CD4-positive, alpha-beta memory T cell (primary cell): Measurements from ENCODE around the gene ZDHHC1. TPM values are rescaled to one million over a fixed set of nuclear protein-coding genes. Genes with fewer than 3 reads are reported as not detected.

Experiments used
- CTCF ChIA-PET: fragments of 350-600 bp; sonication (Branson Sonifier 250); formaldehyde crosslinking; loops from one replicate; lab custom pipeline; 2021; ENCODE audit warnings: inconsistent platforms; ENCODE audit not compliant: partially characterized antibody; lab: Charles Lee
- POLR2A ChIA-PET: fragments of 350-600 bp; sonication (Branson Sonifier 250); formaldehyde crosslinking; loops from one replicate; lab custom pipeline; 2021; ENCODE audit not compliant: partially characterized antibody; lab: Charles Lee
- DNase-seq, 5 donors: peaks; one replicate each; pipeline versions ENCODE4 v3.0.0 to v3.0.0-alpha.2; 2020 to 2022; ENCODE audit warnings: mixed read lengths in 1 of 5
- H3K27ac ChIP-seq: one replicate; pipeline ENCODE4 v1.7.0; 2013; ENCODE audit warnings: low read depth, low read length
- H3K27me3 ChIP-seq: 2 replicates; pipeline ENCODE4 v1.7.0; 2013; ENCODE audit warnings: mild to moderate bottlenecking, low read length, moderate library complexity; ENCODE audit not compliant: insufficient read depth
- H3K36me3 ChIP-seq: 2 replicates; pipeline ENCODE4 v1.7.0; 2013; ENCODE audit warnings: mild to moderate bottlenecking, low read length, moderate library complexity; ENCODE audit not compliant: insufficient read depth
- H3K4me1 ChIP-seq: 2 replicates; pipeline ENCODE4 v1.7.0; 2013; ENCODE audit warnings: mild to moderate bottlenecking, low read length, moderate library complexity; ENCODE audit not compliant: insufficient read depth
- H3K4me3 ChIP-seq, 2 donors: one replicate each; pipeline ENCODE4 v1.7.0; 2013; ENCODE audit warnings: low read length in 2 of 2, mild to moderate bottlenecking in 1 of 2
- H3K9me3 ChIP-seq, 2 donors: one replicate each; pipeline ENCODE4 v1.7.0; 2013; ENCODE audit warnings: low read length in 2 of 2, control low read depth in 1 of 2; ENCODE audit not compliant: control insufficient read depth in 1 of 2
- H3K27ac Mint-ChIP-seq, 7 donors: one replicate each; pipeline ENCODE4 v1.8.0; 2020 to 2021; ENCODE audit warnings: mixed read lengths in 7 of 7, mild to moderate bottlenecking in 6 of 7, inconsistent platforms in 3 of 7, moderate library complexity in 3 of 7
- H3K27me3 Mint-ChIP-seq, 2 donors: one replicate each; pipeline ENCODE4 v1.8.0; 2020 to 2021; ENCODE audit warnings: mixed read lengths in 2 of 2
- H3K36me3 Mint-ChIP-seq, 2 donors: one replicate each; pipeline ENCODE4 v1.8.0; 2020 to 2021; ENCODE audit warnings: mixed read lengths in 2 of 2, inconsistent platforms in 1 of 2, mild to moderate bottlenecking in 1 of 2
- H3K4me1 Mint-ChIP-seq, 4 donors: one replicate each; pipeline ENCODE4 v1.8.0; 2020 to 2021; ENCODE audit warnings: mixed read lengths in 4 of 4, mild to moderate bottlenecking in 1 of 4
- H3K4me3 Mint-ChIP-seq, 8 donors: one replicate each; pipeline ENCODE4 v1.8.0; 2020 to 2021; ENCODE audit warnings: mixed read lengths in 8 of 8, mild to moderate bottlenecking in 7 of 8, moderate library complexity in 6 of 8, inconsistent platforms in 3 of 8
- H3K9me3 Mint-ChIP-seq, 8 donors: one replicate each; pipeline ENCODE4 v1.8.0; 2020 to 2021; ENCODE audit warnings: mixed read lengths in 8 of 8, mild to moderate bottlenecking in 5 of 8, inconsistent platforms in 3 of 8, moderate library complexity in 1 of 8
- intact Hi-C: fragments of 100-400 bp; cut with micrococcal nuclease; formaldehyde crosslinking; loops from one replicate; pipeline ENCODE4 v1.15.1; 2023
- polyA plus RNA-seq, 2 donors: library from polyadenylated mRNA; unstranded; fragments of 300-500 nt; fragmentation: Illumina TruSeq; gene quantifications; one replicate each; pipeline ENCODE4 v1.2.3, GENCODE V29; 2021
- total RNA-seq, 2 experiments: library from RNA; stranded (reverse); gene quantifications; one replicate each; pipeline ENCODE4 v1.2.3, GENCODE V29; 2021

ZDHHC1 gene
- total and polyA plus RNA-seq, 4 experiments from 2014 or later, result not detected

GRCh38 chr16:67430977-67431774 lies 14.9 kb upstream of the ZDHHC1 start, which contains the start of gene HSD11B2:
TSS of gene HSD11B2 (plus strand) at chr16:67431121. CDS start at chr16:67431249, 128 bp downstream.
- Histone ChIP-seq H3K36me3 (no peaks in the 10 kb centered on the region), H3K4me1 (peaks cover 4% of the 10 kb centered on the region), H3K27ac (no peak within 1 kb of the TSS), H3K27me3 (peaks cover 20% of the 10 kb centered on the region), H3K4me3 (peak within 1 kb of the TSS in 1 of 2 donors; percentile 38), H3K9me3 (no peaks in the 10 kb centered on the region)
- ChIA-PET POLR2A (no interaction called here), CTCF (interaction anchor here (1.5 kb wide), 1 partner anchor 9 kb away, joined by 3 read pairs; no protein-coding TSS in a partner anchor)
- H3K27ac Mint-ChIP-seq, result no peak within 1 kb of the TSS
- peaks cover 0 to 2% (median 0%) of the 10 kb centered on the region in 8 donors for H3K9me3 Mint-ChIP-seq
- no peaks in the 10 kb centered on the region for H3K36me3 Mint-ChIP-seq
- intact Hi-C loops, result no loop called here
- peaks cover 0 to 10% (median 7%) of the 10 kb centered on the region in 4 donors for H3K4me1 Mint-ChIP-seq
- peak in 1 of 5 donors; percentile 26 for DNase-seq
- peak within 1 kb of the TSS; percentile 67 to 87 (median 78) for H3K4me3 Mint-ChIP-seq
- H3K27me3 Mint-ChIP-seq, result peaks cover 29 to 37% of the 10 kb centered on the region in 2 donors

- H3K27me3 ChIP-seq, result peaks cover 20% of the 10 kb centered on the region
- H3K27ac ChIP-seq, result no peak overlapping the region
- peaks cover 4% of the 10 kb centered on the region for H3K4me1 ChIP-seq
- Mint-ChIP-seq H3K9me3 (peaks cover 0 to 2% (median 0%) of the 10 kb centered on the region in 8 donors), H3K36me3 (no peaks in the 10 kb centered on the region), H3K27ac (no peak overlapping the region), H3K27me3 (peaks cover 32 to 39% of the 10 kb centered on the region in 2 donors), H3K4me3 (peak overlapping the region; percentile 67 to 87 (median 76)), H3K4me1 (peaks cover 0 to 10% (median 7%) of the 10 kb centered on the region in 4 donors)
- H3K36me3 ChIP-seq, result no peaks in the 10 kb centered on the region
- ChIA-PET POLR2A (no interaction called here), CTCF (no interaction called here)
- H3K4me3 ChIP-seq, result peak overlapping the region in 1 of 2 donors; percentile 38
- no peaks in the 10 kb centered on the region for H3K9me3 ChIP-seq
- DNase-seq, result peak in 3 of 5 donors; percentile 20 to 22 (median 20)
- intact Hi-C loops, result no loop called here
Measured at GRCh38 chr16:67430504-67430976, 14.3 kb upstream of the ZDHHC1 start.

GRCh38 chr16:67429799-67430503 lies 13.7 kb upstream of the ZDHHC1 start:
- DNase-seq, result no peak
- peak overlapping the region; percentile 67 to 87 (median 76) for H3K4me3 Mint-ChIP-seq
- intact Hi-C loops, result no loop called here
- Histone ChIP-seq H3K27me3 (peaks cover 20% of the 10 kb centered on the region), H3K4me1 (peaks cover 4% of the 10 kb centered on the region), H3K9me3 (no peaks in the 10 kb centered on the region), H3K4me3 (peak overlapping the region in 1 of 2 donors; percentile 38), H3K36me3 (no peaks in the 10 kb centered on the region), H3K27ac (no peak overlapping the region)
- no peaks in the 10 kb centered on the region for H3K36me3 Mint-ChIP-seq
- H3K27me3 Mint-ChIP-seq, result peaks cover 38 to 45% of the 10 kb centered on the region in 2 donors
- ChIA-PET POLR2A (no interaction called here), CTCF (interaction anchor here (2.0 kb wide), 1 partner anchor 84 kb away, joined by 5 read pairs; no protein-coding TSS in a partner anchor)
- H3K27ac Mint-ChIP-seq, result peak overlapping the region in 1 of 7 donors; percentile 58
- peaks cover 0 to 2% (median 0%) of the 10 kb centered on the region in 8 donors for H3K9me3 Mint-ChIP-seq
- peaks cover 0 to 10% (median 7%) of the 10 kb centered on the region in 4 donors for H3K4me1 Mint-ChIP-seq

GRCh38 chr16:67429053-67429798 lies 12.9 kb upstream of the ZDHHC1 start:
- intact Hi-C loops, result no loop called here
- Histone ChIP-seq H3K9me3 (no peaks in the 10 kb centered on the region), H3K36me3 (no peaks in the 10 kb centered on the region), H3K27me3 (peaks cover 25% of the 10 kb centered on the region), H3K27ac (no peak overlapping the region), H3K4me3 (no peak overlapping the region), H3K4me1 (peaks cover 4% of the 10 kb centered on the region)
- H3K36me3 Mint-ChIP-seq, result no peaks in the 10 kb centered on the region
- H3K4me1 Mint-ChIP-seq, result peaks cover 0 to 10% (median 7%) of the 10 kb centered on the region in 4 donors
- H3K4me3 Mint-ChIP-seq, result peak overlapping the region in 4 of 8 donors; percentile 51 to 73 (median 62)
- peaks cover 40 to 46% of the 10 kb centered on the region in 2 donors for H3K27me3 Mint-ChIP-seq
- ChIA-PET CTCF (interaction anchor here (1.3 to 2.0 kb wide), 5 partner anchors 10 to 85 kb away, joined by 3 to 8 read pairs (median 7); no protein-coding TSS in a partner anchor), POLR2A (no interaction called here)
- H3K9me3 Mint-ChIP-seq, result peaks cover 0 to 2% (median 0%) of the 10 kb centered on the region in 8 donors
- H3K27ac Mint-ChIP-seq, result peak overlapping the region in 2 of 7 donors; percentile 17 to 58
- DNase-seq, result no peak

- DNase-seq, result peak in 4 of 5 donors; percentile 30 to 41 (median 32)
- H3K4me1 Mint-ChIP-seq, result peaks cover 0 to 10% (median 7%) of the 10 kb centered on the region in 4 donors
- H3K4me1 ChIP-seq, result peaks cover 4% of the 10 kb centered on the region
- H3K36me3 ChIP-seq, result no peaks in the 10 kb centered on the region
- H3K9me3 ChIP-seq, result no peaks in the 10 kb centered on the region
- H3K27me3 ChIP-seq, result peaks cover 26% of the 10 kb centered on the region
- H3K27me3 Mint-ChIP-seq, result peaks cover 45 to 46% of the 10 kb centered on the region in 2 donors
- intact Hi-C loops, result loop anchor here (1.0 kb wide), 2 partner anchors 37 to 86 kb away; no protein-coding TSS in a partner anchor
- H3K27ac Mint-ChIP-seq, result no peak overlapping the region
- ChIA-PET CTCF (interaction anchor here (0.5 to 2.6 kb wide), 19 partner anchors 8 to 475 kb away, joined by 3 to 12 read pairs (median 4); partner anchors contain the start of genes ATP6V0D1 and ZDHHC1), POLR2A (no interaction called here)
- H3K9me3 Mint-ChIP-seq, result peaks cover 0 to 2% (median 0%) of the 10 kb centered on the region in 8 donors
- H3K36me3 Mint-ChIP-seq, result no peaks in the 10 kb centered on the region
- no peak overlapping the region for H3K4me3 Mint-ChIP-seq
- no peak overlapping the region for H3K27ac ChIP-seq
- H3K4me3 ChIP-seq, result no peak overlapping the region
Measured at GRCh38 chr16:67428146-67428731, 12.0 kb upstream of the ZDHHC1 start.

- intact Hi-C loops, result no loop called here
- Mint-ChIP-seq H3K4me3 (peak overlapping the region in 1 of 8 donors; percentile 10), H3K36me3 (no peaks in the 10 kb centered on the region), H3K27me3 (peaks cover 42 to 45% of the 10 kb centered on the region in 2 donors), H3K4me1 (peaks cover 0 to 8% (median 5%) of the 10 kb centered on the region in 4 donors), H3K27ac (no peak overlapping the region), H3K9me3 (peaks cover 0 to 2% (median 0%) of the 10 kb centered on the region in 8 donors)
- Histone ChIP-seq H3K4me3 (no peak overlapping the region), H3K36me3 (no peaks in the 10 kb centered on the region), H3K27ac (no peak overlapping the region), H3K27me3 (peaks cover 26% of the 10 kb centered on the region), H3K9me3 (no peaks in the 10 kb centered on the region), H3K4me1 (peaks cover 4% of the 10 kb centered on the region)
- ChIA-PET POLR2A (no interaction called here), CTCF (interaction anchor here (1.1 to 2.6 kb wide), 7 partner anchors 9 to 94 kb away, joined by 4 to 12 read pairs (median 6); partner anchors contain the start of genes ATP6V0D1 and ZDHHC1)
- no peak for DNase-seq
Measured at GRCh38 chr16:67426950-67427349, 10.7 kb upstream of the ZDHHC1 start.
